ENCODE measurements around the gene OR2H2.

GRCh38 chr6:29557320-29557719 lies 27.6 kb upstream of the OR2H2 start:
- no peak for TF ChIP-seq TCF12 (IDR thresholded peaks at IDR 0.05; ENCODE audit: low read depth)
- no peak for TF ChIP-seq EP300 (IDR thresholded peaks at IDR 0.05; ENCODE audit: borderline replicate concordance)
- TF ChIP-seq RAD21 (IDR thresholded peaks at IDR 0.05; ENCODE audit: low read depth): no peak
- TF ChIP-seq, protein P1, sequence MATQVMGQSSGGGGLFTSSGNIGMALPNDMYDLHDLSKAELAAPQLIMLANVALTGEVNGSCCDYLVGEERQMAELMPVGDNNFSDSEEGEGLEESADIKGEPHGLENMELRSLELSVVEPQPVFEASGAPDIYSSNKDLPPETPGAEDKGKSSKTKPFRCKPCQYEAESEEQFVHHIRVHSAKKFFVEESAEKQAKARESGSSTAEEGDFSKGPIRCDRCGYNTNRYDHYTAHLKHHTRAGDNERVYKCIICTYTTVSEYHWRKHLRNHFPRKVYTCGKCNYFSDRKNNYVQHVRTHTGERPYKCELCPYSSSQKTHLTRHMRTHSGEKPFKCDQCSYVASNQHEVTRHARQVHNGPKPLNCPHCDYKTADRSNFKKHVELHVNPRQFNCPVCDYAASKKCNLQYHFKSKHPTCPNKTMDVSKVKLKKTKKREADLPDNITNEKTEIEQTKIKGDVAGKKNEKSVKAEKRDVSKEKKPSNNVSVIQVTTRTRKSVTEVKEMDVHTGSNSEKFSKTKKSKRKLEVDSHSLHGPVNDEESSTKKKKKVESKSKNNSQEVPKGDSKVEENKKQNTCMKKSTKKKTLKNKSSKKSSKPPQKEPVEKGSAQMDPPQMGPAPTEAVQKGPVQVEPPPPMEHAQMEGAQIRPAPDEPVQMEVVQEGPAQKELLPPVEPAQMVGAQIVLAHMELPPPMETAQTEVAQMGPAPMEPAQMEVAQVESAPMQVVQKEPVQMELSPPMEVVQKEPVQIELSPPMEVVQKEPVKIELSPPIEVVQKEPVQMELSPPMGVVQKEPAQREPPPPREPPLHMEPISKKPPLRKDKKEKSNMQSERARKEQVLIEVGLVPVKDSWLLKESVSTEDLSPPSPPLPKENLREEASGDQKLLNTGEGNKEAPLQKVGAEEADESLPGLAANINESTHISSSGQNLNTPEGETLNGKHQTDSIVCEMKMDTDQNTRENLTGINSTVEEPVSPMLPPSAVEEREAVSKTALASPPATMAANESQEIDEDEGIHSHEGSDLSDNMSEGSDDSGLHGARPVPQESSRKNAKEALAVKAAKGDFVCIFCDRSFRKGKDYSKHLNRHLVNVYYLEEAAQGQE (IDR thresholded peaks at IDR 0.05; ENCODE audit: low read depth): no peak
- TF ChIP-seq CEBPB (IDR thresholded peaks at IDR 0.05): no peak
- TF ChIP-seq CREB1 (IDR thresholded peaks at IDR 0.05; ENCODE audit: low read depth): no peak
- no peak for TF ChIP-seq FOXM1 (IDR thresholded peaks at IDR 0.05; ENCODE audit: borderline replicate concordance, low read depth)
- no peak for TF ChIP-seq TAF1 (IDR thresholded peaks at IDR 0.05; ENCODE audit: low read depth)
- TF ChIP-seq TEAD4 (IDR thresholded peaks at IDR 0.05): no peak
- no peak for TF ChIP-seq YY1 (IDR thresholded peaks at IDR 0.05; ENCODE audit: low read depth)
- TF ChIP-seq MAX (IDR thresholded peaks at IDR 0.05): no peak
